HepG2 (cell line): ENCODE data around the gene COL4A2. TPM values are rescaled to one million over a fixed set of nuclear protein-coding genes. Genes with fewer than 3 reads are reported as not detected.
"Not testable (repeated sequence)": the region's sequence is repeated elsewhere in the genome, so short reads cannot be mapped to it uniquely, and the experiment has no call there.

Experiments used
- ATAC-seq: fragments of 200-7000 bp; cut with Tn5 transposase; 3 replicates; pipeline ENCODE4 v1.9.1; 2020; ENCODE audit warnings: mild to moderate bottlenecking, moderate library complexity
- BruUV-seq: library from RNA; stranded (reverse); fragments of 400-500 nt; replicated peaks from 2 replicates; lab custom pipeline; 2021; lab: Mats Ljungman, UMichigan
- CTCF ChIA-PET: fragments of 300-600 bp; formaldehyde crosslinking; extraction: SDS; loops from one replicate; lab custom pipeline; 2021; ENCODE audit warnings: low total read pairs, inconsistent platforms, low intra/inter-chr PET ratio; lab: Yijun Ruan, JAX
- POLR2A ChIA-PET: fragments of 350-600 bp; sonication (Branson Sonifier 250); formaldehyde crosslinking; loops from one replicate; lab custom pipeline; 2020; ENCODE audit warnings: antibody characterized with exemption, inconsistent platforms; lab: Yijun Ruan, JAX
- DNase-seq: peaks from one replicate; pipeline ENCODE4 v3.0.0-alpha.2; 2015; ENCODE audit warnings: low spot score
- FAIRE-seq: peaks from 3 replicates; lab custom pipeline; 2011; peaks lifted over from hg19 to GRCh38; lab: Jason Lieb, UNC
- H2AFZ ChIP-seq: one replicate; pipeline ENCODE4 v1.6.1; 2011; ENCODE audit warnings: low read length, inconsistent platforms
- H3K27ac ChIP-seq: fragments of 300-600 bp; 3 replicates; pipeline ENCODE4 v1.8.0; 2011; ENCODE audit warnings: mixed run types, mild to moderate bottlenecking, mixed read lengths, low read length, inconsistent platforms; ENCODE audit not compliant: insufficient read depth; ENCODE audit errors: extremely low read length
- H3K27me3 ChIP-seq, 2 experiments: fragments of 200-600 bp in 1 of 2; 2 replicates in 1 of 2; 3 replicates in 1 of 2; pipeline versions ENCODE4 v1.6.0 to v1.8.0; 2011; ENCODE audit warnings: low read length in 2 of 2, mild to moderate bottlenecking in 2 of 2, moderate library complexity in 2 of 2, inconsistent platforms in 1 of 2; ENCODE audit not compliant: insufficient read depth in 2 of 2, control insufficient read depth in 1 of 2
- H3K36me3 ChIP-seq, 2 experiments: fragments of 200-600 bp in 1 of 2; replicated peaks in 1 of 2; 2 replicates in 1 of 2; 3 replicates in 1 of 2; pipeline versions ENCODE4 v1.5.1 to v1.8.0; 2011; ENCODE audit warnings: low read length in 2 of 2, inconsistent platforms in 1 of 2; ENCODE audit not compliant: insufficient read depth in 2 of 2, control insufficient read depth in 1 of 2
- H3K4me1 ChIP-seq: 2 replicates; pipeline ENCODE4 v1.5.1; 2012; ENCODE audit warnings: low read length, inconsistent platforms; ENCODE audit not compliant: insufficient read depth
- H3K4me2 ChIP-seq: 2 replicates; pipeline ENCODE4 v1.6.0; 2011; ENCODE audit warnings: low read depth, low read length, inconsistent platforms
- H3K4me3 ChIP-seq, 3 experiments: fragments of 200-600 bp in 1 of 3; sonication (generic), shearing (Covaris generic) in 1 of 3; replicated peaks in 1 of 3; 2 replicates each; pipeline ENCODE4 v1.5.1; 2011 to 2016; ENCODE audit warnings: low read length in 3 of 3, inconsistent platforms in 2 of 3, low read depth in 2 of 3, mild to moderate bottlenecking in 2 of 3, control low read depth in 1 of 3, mixed read lengths in 1 of 3; ENCODE audit not compliant: insufficient read depth in 1 of 3
- H3K79me2 ChIP-seq: one replicate; pipeline ENCODE4 v1.6.1; 2011; ENCODE audit warnings: low read length, inconsistent platforms; ENCODE audit not compliant: insufficient read depth
- H3K9ac ChIP-seq: 2 replicates; pipeline ENCODE4 v1.6.0; 2011; ENCODE audit warnings: mild to moderate bottlenecking, low read depth, low read length, inconsistent platforms; ENCODE audit not compliant: insufficient read depth
- H3K9me3 ChIP-seq: 2 replicates; pipeline ENCODE4 v1.5.1; 2012; ENCODE audit warnings: mild to moderate bottlenecking, low read length
- H4K20me1 ChIP-seq: 2 replicates; pipeline ENCODE4 v1.6.0; 2011; ENCODE audit warnings: inconsistent platforms, mild to moderate bottlenecking, low read length, moderate library complexity; ENCODE audit not compliant: insufficient read depth
- AGO1 ChIP-seq: fragments of 200-400 bp; formaldehyde crosslinking; IDR thresholded peaks from 2 replicates; pipeline ENCODE4 v1.6.1; 2017; ENCODE audit warnings: mild to moderate bottlenecking, low read depth, low read length, moderate library complexity; ENCODE audit not compliant: poor library complexity, severe bottlenecking
- CEBPB ChIP-seq: IDR thresholded peaks from 2 replicates; pipeline ENCODE4 v1.6.1; 2011; ENCODE audit warnings: low read depth, low read length, improper control_type of control experiment, borderline replicate concordance
- CEBPG ChIP-seq: IDR thresholded peaks from 2 replicates; pipeline ENCODE4 v1.6.1; 2016
- CHD4 ChIP-seq: fragments of 200-600 bp; sonication (generic); IDR thresholded peaks from 2 replicates; pipeline ENCODE4 v1.7.0; 2017; ENCODE audit warnings: mild to moderate bottlenecking, low read length, borderline replicate concordance
- HDAC6 ChIP-seq: fragments of 200-600 bp; sonication (generic); IDR thresholded peaks from 2 replicates; pipeline ENCODE4 v1.7.0; 2017; ENCODE audit warnings: mild to moderate bottlenecking, antibody characterized with exemption, low read length, low read depth
- MAF1 ChIP-seq: sonication (generic); formaldehyde crosslinking; IDR thresholded peaks from 2 replicates; pipeline ENCODE4 v1.5.0; 2020; ENCODE audit warnings: missing genetic modification reagents, borderline replicate concordance
- MIER2 ChIP-seq: IDR thresholded peaks from 2 replicates; pipeline ENCODE4 v1.6.1; 2016; ENCODE audit warnings: missing biosample characterization, missing genetic modification reagents
- RBAK ChIP-seq: sonication (generic); formaldehyde crosslinking; IDR thresholded peaks from 2 replicates; pipeline ENCODE4 v1.5.1; 2020; ENCODE audit warnings: mild to moderate bottlenecking, missing genetic modification reagents
- SNAI1 ChIP-seq: sonication (generic); formaldehyde crosslinking; IDR thresholded peaks from 2 replicates; pipeline ENCODE4 v1.5.0; 2020; ENCODE audit warnings: mild to moderate bottlenecking, missing genetic modification reagents, borderline replicate concordance
- ZNF121 ChIP-seq: sonication (generic); formaldehyde crosslinking; IDR thresholded peaks from 2 replicates; pipeline ENCODE4 v1.5.0; 2020; ENCODE audit warnings: mild to moderate bottlenecking, missing genetic modification reagents
- ZNF124 ChIP-seq: sonication (generic); formaldehyde crosslinking; IDR thresholded peaks from 2 replicates; pipeline ENCODE4 v1.4.0; 2020; ENCODE audit warnings: missing genetic modification reagents
- ZNF503 ChIP-seq: sonication (generic); formaldehyde crosslinking; IDR thresholded peaks from 2 replicates; pipeline ENCODE4 v1.4.0; 2020; ENCODE audit warnings: missing genetic modification reagents
- ZUFSP ChIP-seq: sonication (generic); formaldehyde crosslinking; IDR thresholded peaks from 2 replicates; pipeline ENCODE4 v1.9.0; 2021; ENCODE audit warnings: missing genetic modification reagents, mild to moderate bottlenecking, borderline replicate concordance
- WGBS: methylation state at CpG from one replicate; pipeline ENCODE4 v1.1.6; 2017; ENCODE audit warnings: low lambda C conversion rate; 5-methylcytosine and 5-hydroxymethylcytosine counted together
- in situ Hi-C: cut with HindIII; loops from 2 replicates; pipeline ENCODE4 v1.10.0; 2017; ENCODE audit warnings: low pct_unique_long_range_greater_than_20kb; ENCODE audit not compliant: extremely low pct_ligation_motif_present
- intact Hi-C: fragments of 100-400 bp; cut with micrococcal nuclease; formaldehyde crosslinking; loops from one replicate; pipeline ENCODE4 v1.10.0; 2022; ENCODE audit not compliant: unreplicated experiment
- polyA plus RNA-seq, 8 experiments: library from polyadenylated mRNA; depleted of rRNA in 3 of 8; stranded (reverse) in 7 of 8; unstranded in 1 of 8; fragments of >200 nt; fragmentation: Illumina TruSeq in 4 of 8; extraction: Trizol in 4 of 8; gene quantifications; 2 replicates each; pipeline versions ENCODE4 v1.2.1 to v1.2.3, GENCODE V29; 2011 to 2016; ENCODE audit warnings: low read depth in 4 of 8, missing spikeins in 1 of 8, mixed read lengths in 1 of 8; ENCODE audit not compliant: insufficient read depth in 1 of 8
- total RNA-seq, 5 experiments: library from RNA; depleted of rRNA; stranded (reverse); fragments of >200 nt; fragmentation: Illumina TruSeq; extraction: Trizol; gene quantifications; 2 replicates each; pipeline ENCODE4 v1.2.3, GENCODE V29; 2016; ENCODE audit warnings: low read depth in 1 of 5

COL4A2 gene
- total and polyA plus RNA-seq, 2 of the 13 experiments (the other 11 are each of a cell fraction or from before 2014, with no cell fraction given), result 0.22 to 1.9 TPM

- peaks cover 22% of the 10 kb centered on the region for H3K79me2 ChIP-seq
- H4K20me1 ChIP-seq, result peaks cover 22% of the 10 kb centered on the region; the same call in 1 of the 2 replicates
- H2AFZ ChIP-seq, POLR2A ChIA-PET, H3K4me3 ChIP-seq, ATAC-seq, H3K27ac ChIP-seq, CTCF ChIA-PET, intact Hi-C loops, H3K9ac ChIP-seq, BruUV-seq, H3K9me3 ChIP-seq, FAIRE-seq, H3K27me3 ChIP-seq, H3K4me2 ChIP-seq, DNase-seq, in situ Hi-C loops: not testable (repeated sequence)
- TF ChIP-seq ZNF121 (CRISPR knock-in tag), result peak; percentile 63
- 0 out of 2 replicates have a peak, but pooled peaks have one; percentile 13 for TF ChIP-seq CEBPG (CRISPR knock-in tag)
- 0 out of 2 replicates have a peak, but pooled peaks have one; percentile 1 for TF ChIP-seq CEBPB
- WGBS, result 80% methylated on average over 2 of the region's 2 CpGs
- peaks cover 25% of the 10 kb centered on the region for H3K4me1 ChIP-seq
- H3K36me3 ChIP-seq, result peaks cover 0 to 11% of the 10 kb centered on the region in 2 experiments; a peak in 4 of 5 replicates
These were observed 225.2 kb downstream of the COL4A2 start for GRCh38 chr13:110532258-110532657.

- CTCF ChIA-PET, result no interaction called here
- intact Hi-C loops (no loop called here), in situ Hi-C loops (no loop called here)
- H3K9ac ChIP-seq, result no peak overlapping the region
- H3K4me2 ChIP-seq, result no peak overlapping the region
- FAIRE-seq, result no peak
- peaks cover 8% of the 10 kb centered on the region for H3K4me1 ChIP-seq
- H3K36me3 ChIP-seq, result peaks cover 0 to 11% of the 10 kb centered on the region in 2 experiments; a peak in 4 of 5 replicates
- ATAC-seq, result no peak
- peaks cover 15% of the 10 kb centered on the region; the same call in 1 of the 2 replicates for H4K20me1 ChIP-seq
- no peaks in the 10 kb centered on the region for H3K27me3 ChIP-seq
- BruUV-seq, result no TSS peak
- WGBS, result 85% methylated on average over 3 of the region's 16 CpGs
- H2AFZ ChIP-seq, result no peak overlapping the region
- peaks cover 28% of the 10 kb centered on the region for H3K79me2 ChIP-seq
- H3K9me3 ChIP-seq, result no peaks in the 10 kb centered on the region
- POLR2A ChIA-PET, result no interaction called here
- DNase-seq, result no peak
- H3K4me3 ChIP-seq, result no peak overlapping the region
- H3K27ac ChIP-seq, result no peak overlapping the region
- TF ChIP-seq CHD4, result no peak
- no peak for TF ChIP-seq ZNF503 (CRISPR knock-in tag)
- TF ChIP-seq RBAK (CRISPR knock-in tag), result no peak
- TF ChIP-seq AGO1, result no peak
- no peak for TF ChIP-seq HDAC6
- no peak for TF ChIP-seq MIER2
- no peak for TF ChIP-seq SNAI1 (CRISPR knock-in tag)
- no peak for TF ChIP-seq ZUFSP (CRISPR knock-in tag)
- no peak for TF ChIP-seq ZNF124 (CRISPR knock-in tag)
- TF ChIP-seq MAF1 (CRISPR knock-in tag), result no peak
These were observed 226.9 kb downstream of the COL4A2 start for GRCh38 chr13:110533771-110534670.
